Prostate gland (tissue), 2 donors: ENCODE measurements around the gene CLVS2. TPM values are rescaled to one million over a fixed set of nuclear protein-coding genes. Genes with fewer than 3 reads are reported as not detected.

Experiments used
- DNase-seq: peaks from one replicate; pipeline ENCODE4 v3.0.0-alpha.2; 2019; ENCODE audit warnings: low spot score
- H3K27ac ChIP-seq, 2 donors: fragments of 200-600 bp; sonication (generic); 2 replicates each; pipeline ENCODE4 v1.5.1; 2017 to 2019
- H3K27me3 ChIP-seq: fragments of 200-600 bp; sonication (generic); replicated peaks from 2 replicates; pipeline ENCODE4 v1.5.1; 2019; ENCODE audit not compliant: insufficient read depth
- H3K36me3 ChIP-seq, 2 donors: fragments of 200-600 bp; sonication (generic); 1 replicate in 1 of 2; 2 replicates in 1 of 2; pipeline versions ENCODE4 v1.5.1 to v1.8.1; 2017 to 2019
- H3K4me1 ChIP-seq: fragments of 200-600 bp; sonication (generic); replicated peaks from 2 replicates; pipeline ENCODE4 v1.5.1; 2019
- H3K4me3 ChIP-seq, 2 donors: fragments of 200-600 bp; sonication (generic); 2 replicates each; pipeline ENCODE4 v1.5.1; 2017 to 2019
- H3K9me3 ChIP-seq: fragments of 200-600 bp; sonication (generic); 2 replicates; pipeline ENCODE4 v1.5.1; 2017
- POLR2A ChIP-seq: fragments of 450-650 bp; IDR thresholded peaks from one replicate; pipeline ENCODE4 v1.6.1; 2016; ENCODE audit warnings: antibody characterized with exemption, mild to moderate bottlenecking
- POLR2AphosphoS5 ChIP-seq: sonication (generic); formaldehyde crosslinking; IDR thresholded peaks from one replicate; pipeline ENCODE4 v1.6.1; 2017; ENCODE audit warnings: antibody characterized with exemption
- WGBS: methylation state at CpG from one replicate; pipeline ENCODE4 v1.1.5; 2018; 5-methylcytosine and 5-hydroxymethylcytosine counted together
- intact Hi-C: fragments of 100-400 bp; cut with DNase I; formaldehyde crosslinking; loops from one replicate; pipeline ENCODE4 v1.14.2; 2022
- total RNA-seq, 2 donors: library from RNA; depleted of rRNA; stranded (reverse); fragments of >200 nt; gene quantifications; one replicate each; pipeline ENCODE4 v1.1.0, GENCODE V29; 2016
- TF ChIP-seq, protein P1 (sequence below), 4 experiments: fragments of 200-600 bp in 2 of 4; fragments of 450-650 bp in 2 of 4; sonication (generic) in 2 of 4; IDR thresholded peaks; 1 replicate in 3 of 4; 2 replicates in 1 of 4; pipeline ENCODE4 v1.5.1; 2016 to 2019; ENCODE audit warnings: antibody characterized with exemption in 4 of 4, mild to moderate bottlenecking in 2 of 4, moderate library complexity in 2 of 4

CLVS2 gene, protein sequence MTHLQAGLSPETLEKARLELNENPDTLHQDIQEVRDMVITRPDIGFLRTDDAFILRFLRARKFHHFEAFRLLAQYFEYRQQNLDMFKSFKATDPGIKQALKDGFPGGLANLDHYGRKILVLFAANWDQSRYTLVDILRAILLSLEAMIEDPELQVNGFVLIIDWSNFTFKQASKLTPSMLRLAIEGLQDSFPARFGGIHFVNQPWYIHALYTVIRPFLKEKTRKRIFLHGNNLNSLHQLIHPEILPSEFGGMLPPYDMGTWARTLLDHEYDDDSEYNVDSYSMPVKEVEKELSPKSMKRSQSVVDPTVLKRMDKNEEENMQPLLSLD
- 1 to 10 TPM; 3.0 to 4.2 TPM for total RNA-seq

- WGBS: 2% methylated on average over 48 of the region's 75 CpGs
- TF ChIP-seq POLR2A: peak; percentile 50
- TF ChIP-seq, protein P1, sequence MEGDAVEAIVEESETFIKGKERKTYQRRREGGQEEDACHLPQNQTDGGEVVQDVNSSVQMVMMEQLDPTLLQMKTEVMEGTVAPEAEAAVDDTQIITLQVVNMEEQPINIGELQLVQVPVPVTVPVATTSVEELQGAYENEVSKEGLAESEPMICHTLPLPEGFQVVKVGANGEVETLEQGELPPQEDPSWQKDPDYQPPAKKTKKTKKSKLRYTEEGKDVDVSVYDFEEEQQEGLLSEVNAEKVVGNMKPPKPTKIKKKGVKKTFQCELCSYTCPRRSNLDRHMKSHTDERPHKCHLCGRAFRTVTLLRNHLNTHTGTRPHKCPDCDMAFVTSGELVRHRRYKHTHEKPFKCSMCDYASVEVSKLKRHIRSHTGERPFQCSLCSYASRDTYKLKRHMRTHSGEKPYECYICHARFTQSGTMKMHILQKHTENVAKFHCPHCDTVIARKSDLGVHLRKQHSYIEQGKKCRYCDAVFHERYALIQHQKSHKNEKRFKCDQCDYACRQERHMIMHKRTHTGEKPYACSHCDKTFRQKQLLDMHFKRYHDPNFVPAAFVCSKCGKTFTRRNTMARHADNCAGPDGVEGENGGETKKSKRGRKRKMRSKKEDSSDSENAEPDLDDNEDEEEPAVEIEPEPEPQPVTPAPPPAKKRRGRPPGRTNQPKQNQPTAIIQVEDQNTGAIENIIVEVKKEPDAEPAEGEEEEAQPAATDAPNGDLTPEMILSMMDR (IDR thresholded peaks at IDR 0.05): no peak
- DNase-seq: peak; percentile 52
- intact Hi-C loops: loop anchor here (10.0 kb wide), 1 partner anchor 59 kb away; no protein-coding TSS in a partner anchor
- Histone ChIP-seq H3K9me3 (no peaks in the 10 kb centered on the region), H3K4me1 (no peaks in the 10 kb centered on the region), H3K27me3 (no peaks in the 10 kb centered on the region), H3K36me3 (no peaks in the 10 kb centered on the region), H3K27ac (peak within 1 kb of the TSS; percentile 46 to 60), H3K4me3 (peak within 1 kb of the TSS; percentile 29 to 34)
Observed at GRCh38 chr6:122995921-122996793, at the start of gene CLVS2. Gene CLVS2, plus strand, starts transcription at chr6:122996235. Its CDS starts 1,543 bp downstream, at chr6:122997778.

DNA sequence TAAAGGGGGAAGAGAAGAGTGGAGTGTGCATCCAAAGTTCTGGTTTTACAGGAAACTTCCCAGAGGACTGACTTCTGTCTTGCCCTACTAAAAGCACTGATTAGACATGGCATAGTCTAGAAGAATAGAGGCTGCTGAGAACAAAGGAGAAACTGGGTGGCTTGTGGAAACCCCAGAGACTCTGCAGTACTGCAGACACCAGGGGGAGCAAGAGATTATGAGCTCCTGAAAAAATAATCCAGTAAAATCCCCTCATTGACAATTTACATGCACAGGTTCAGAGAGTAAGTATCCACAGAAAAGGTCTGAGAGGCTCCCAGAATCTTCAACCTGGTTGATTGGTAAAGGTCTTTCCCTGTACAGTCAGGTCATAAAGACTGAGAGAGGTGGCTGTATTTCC lies 48.7 kb upstream of the CLVS2 start:
- H3K36me3 ChIP-seq: no peaks in the 10 kb centered on the region
- TF ChIP-seq POLR2AphosphoS5 (no peak), POLR2A (no peak)
- TF ChIP-seq, protein P1 (IDR thresholded peaks at IDR 0.05): peak in 2 of 4 experiments; percentile 16 to 40
- no peak overlapping the region for H3K4me3 ChIP-seq
- DNase-seq: no peak
- no peaks in the 10 kb centered on the region for H3K27me3 ChIP-seq
- H3K4me1 ChIP-seq: no peaks in the 10 kb centered on the region
- no peaks in the 10 kb centered on the region for H3K9me3 ChIP-seq
- intact Hi-C loops: loop anchor here (2.0 kb wide), 1 partner anchor 369 kb away; no protein-coding TSS in a partner anchor
- no peak overlapping the region for H3K27ac ChIP-seq

- H3K9me3 ChIP-seq: no peaks in the 10 kb centered on the region
- no peak overlapping the region for H3K27ac ChIP-seq
- no peak for DNase-seq
- H3K27me3 ChIP-seq: no peaks in the 10 kb centered on the region
- TF ChIP-seq POLR2A (no peak), POLR2AphosphoS5 (no peak)
- TF ChIP-seq, protein P1 (IDR thresholded peaks at IDR 0.05): no peak
- no peaks in the 10 kb centered on the region for H3K4me1 ChIP-seq
- H3K36me3 ChIP-seq: no peaks in the 10 kb centered on the region
- 86% methylated on average over 1 of the region's 1 CpG for WGBS
- intact Hi-C loops: no loop called here
- H3K4me3 ChIP-seq: no peak overlapping the region
Observed at GRCh38 chr6:122953766-122954165, 42.3 kb upstream of the CLVS2 start.

GRCh38 chr6:122956376-122956775 lies 39.7 kb upstream of the CLVS2 start:
- H3K4me1 ChIP-seq: no peaks in the 10 kb centered on the region
- no peak for TF ChIP-seq POLR2A
- TF ChIP-seq, protein P1 (IDR thresholded peaks at IDR 0.05): no peak
- no peak for TF ChIP-seq POLR2AphosphoS5
- H3K9me3 ChIP-seq: no peaks in the 10 kb centered on the region
- DNase-seq: no peak
- no peak overlapping the region for H3K4me3 ChIP-seq
- H3K27me3 ChIP-seq: no peaks in the 10 kb centered on the region
- 96% methylated on average over 2 of the region's 2 CpGs for WGBS
- H3K36me3 ChIP-seq: no peaks in the 10 kb centered on the region
- H3K27ac ChIP-seq: no peak overlapping the region
- intact Hi-C loops: no loop called here
